NCI-H82 treated with DMSO at 0.1 percent for 48 hours (cell line): ENCODE data around the gene RPS6KA4.
"Not testable (repeated sequence)": the region's sequence is repeated elsewhere in the genome, so short reads cannot be mapped to it uniquely, and the experiment has no call there.

ENCODE experiments used
- DNase-seq: peaks from one replicate; lab custom pipeline; 2025; ENCODE audit not compliant: unreplicated experiment; lab: John Stamatoyannopoulos, UW

RPS6KA4 gene

DNA sequence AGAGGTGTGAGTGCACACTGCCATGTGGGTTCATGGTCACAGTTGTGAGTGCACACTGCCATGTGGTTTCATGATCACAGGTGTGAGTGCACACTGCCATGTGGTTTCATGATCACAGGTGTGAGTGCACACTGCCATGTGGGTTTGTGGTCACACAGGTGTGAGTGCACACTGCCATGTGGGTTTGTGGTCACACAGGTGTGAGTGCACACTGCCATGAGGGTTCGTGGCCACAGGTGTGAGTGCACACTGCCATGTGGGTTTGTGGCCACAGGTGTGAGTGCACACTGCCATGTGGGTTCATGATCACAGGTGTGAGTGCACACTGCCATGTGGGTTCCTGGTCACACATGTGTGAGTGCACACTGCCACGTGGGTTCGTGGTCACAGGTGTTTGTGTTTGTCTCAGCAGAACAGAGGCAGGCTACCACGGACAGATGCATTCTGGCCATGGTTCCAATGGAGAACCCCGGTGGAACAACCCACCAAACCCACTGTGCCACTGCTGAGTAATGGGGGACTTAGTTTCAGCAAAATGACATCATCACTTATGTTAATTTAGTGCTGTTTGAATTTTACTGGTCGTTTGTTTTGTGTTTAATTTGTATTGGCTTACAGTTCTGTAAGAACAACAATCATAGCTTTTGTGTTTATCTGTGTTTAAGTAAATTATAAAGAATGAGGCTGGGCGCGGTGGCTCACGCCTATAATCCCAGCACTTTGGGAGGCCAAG, 57.2 kb downstream of the RPS6KA4 start:
- DNase-seq: no peak

GRCh38 chr11:64418233-64418632, 59.3 kb downstream of the RPS6KA4 start:
- not testable (repeated sequence) for DNase-seq

DNA sequence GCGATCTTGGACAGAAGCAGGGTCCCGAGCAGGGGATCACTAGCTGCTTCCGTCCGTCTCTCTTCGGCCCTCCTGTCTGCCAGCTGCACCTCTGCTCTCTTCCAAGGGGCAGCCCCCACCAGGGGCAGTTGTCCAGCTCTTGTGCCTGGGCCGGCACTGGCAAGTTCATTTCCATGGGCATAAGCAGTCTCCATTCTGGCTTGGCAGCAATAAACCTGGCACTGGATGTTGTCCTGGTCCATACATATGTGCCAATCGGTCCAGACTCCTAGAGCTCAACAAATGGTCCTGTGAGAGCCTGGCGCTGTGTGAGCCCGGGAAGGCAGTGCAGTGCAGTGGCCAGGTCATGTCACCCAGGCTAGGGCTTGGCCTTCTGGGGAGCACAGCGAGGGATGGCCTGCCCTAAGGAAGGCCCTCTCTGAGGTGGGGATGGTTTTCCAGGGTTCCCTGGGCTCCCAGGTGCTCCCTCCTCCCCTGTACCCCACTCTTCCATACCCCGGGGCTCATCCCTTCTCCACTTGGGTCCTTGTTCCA, 60.4 kb downstream of the RPS6KA4 start:
- no peak for DNase-seq

GRCh38 chr11:64419818-64420485, 61.0 kb downstream of the RPS6KA4 start:
- no peak for DNase-seq
